ENCODE data around the gene DELE1.

Gene DELE1

DNA sequence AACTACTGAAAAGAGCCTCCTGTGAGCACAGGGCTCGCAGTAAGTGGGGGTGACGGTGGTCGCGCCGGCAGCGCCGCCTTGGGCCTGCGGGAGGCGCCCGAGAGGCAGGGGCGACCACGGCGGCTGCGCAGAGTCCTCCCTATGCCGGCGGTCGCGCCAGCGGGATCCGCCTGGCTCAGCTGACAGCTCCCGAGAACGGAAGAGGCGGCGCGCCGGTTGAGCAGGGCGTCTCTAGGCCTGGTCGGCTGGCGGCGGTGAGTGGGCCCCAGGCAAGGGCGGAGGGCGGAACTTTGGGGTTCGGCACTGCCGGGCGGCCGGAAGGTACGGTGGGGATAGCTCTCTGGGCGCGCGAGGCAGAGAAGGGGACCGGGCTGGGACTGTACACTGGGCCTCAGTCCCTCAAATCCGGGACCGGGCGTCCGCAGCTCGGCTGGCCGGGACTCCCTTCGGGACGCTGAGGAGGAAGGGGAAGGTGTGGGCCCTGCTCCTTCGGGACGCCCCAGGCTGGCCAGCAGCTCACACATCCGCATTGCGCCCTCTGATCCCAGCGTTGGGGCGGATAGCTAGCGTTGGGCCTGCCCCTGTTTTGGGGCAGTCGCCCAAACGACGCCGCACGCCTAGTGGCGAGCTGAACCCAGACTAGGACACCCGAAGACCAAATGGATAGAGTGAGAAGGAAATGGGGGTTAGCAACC, 45.4 kb downstream of the DELE1 start, which contains the start of gene RNF14:
Gene RNF14 (plus strand): TSS at position 192 of the 695 bp plus-strand sequence. CDS start 4,484 bp downstream, outside the sequence.
- no peaks in the 10 kb centered on the region for H3K27me3 Mint-ChIP-seq
- peak within 1 kb of the TSS; percentile 94 for H3K27ac Mint-ChIP-seq
- peaks cover 36% of the 10 kb centered on the region for H3K4me1 Mint-ChIP-seq (ENCODE audit: low read depth)
- H3K9me3 Mint-ChIP-seq = no peaks in the 10 kb centered on the region
- H3K4me3 Mint-ChIP-seq = peak within 1 kb of the TSS; percentile 91
- DNase-seq = peak; percentile 95
- peaks cover 39% of the 10 kb centered on the region for H3K36me3 Mint-ChIP-seq (ENCODE audit: low read depth)

DNA sequence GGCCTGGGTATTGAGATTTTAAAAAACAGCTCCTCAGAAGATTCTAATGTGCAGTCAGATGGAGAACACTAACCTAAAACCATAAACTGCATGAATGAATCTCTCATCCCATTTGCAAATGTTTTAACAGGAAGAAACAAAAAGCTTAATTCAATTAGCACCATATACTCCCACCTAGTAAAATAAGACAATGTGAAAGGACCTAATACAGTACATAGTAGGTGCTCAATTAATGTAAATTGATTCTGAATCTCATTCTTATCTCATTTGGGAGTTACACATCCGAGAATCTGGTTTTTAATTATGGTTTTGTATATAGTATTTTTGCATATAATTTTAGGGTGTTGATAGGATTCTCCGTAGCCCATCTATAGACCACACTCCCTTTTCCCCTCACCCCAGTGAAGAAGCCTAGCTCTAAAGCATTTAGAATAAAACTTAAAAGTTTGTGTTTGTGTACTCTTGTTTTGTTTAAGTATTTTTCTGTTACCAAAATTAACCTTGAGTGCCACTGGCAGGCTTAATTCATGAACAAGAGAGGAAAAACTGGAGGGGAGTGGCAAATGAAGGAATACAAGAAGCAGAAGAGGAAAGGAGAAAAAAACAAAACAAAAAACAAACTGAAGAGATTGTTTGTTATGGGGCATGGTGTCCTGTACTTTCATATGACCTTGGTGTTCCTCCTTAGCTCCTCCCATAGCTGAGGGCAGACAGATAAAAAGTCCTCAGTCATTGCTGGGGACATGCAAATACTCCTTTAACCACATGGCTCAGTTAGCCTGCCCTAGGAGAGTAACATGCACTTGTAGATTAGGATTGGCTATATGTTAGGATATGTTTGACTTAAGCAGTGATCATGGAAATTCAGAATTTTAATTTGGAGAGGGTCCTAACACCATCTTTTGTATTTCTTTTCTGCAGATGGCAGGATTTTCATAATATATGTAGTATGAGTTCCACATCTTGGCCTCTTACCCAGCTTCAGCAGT, 46.4 kb downstream of the DELE1 start:
- Mint-ChIP-seq H3K9me3 (no peaks in the 10 kb centered on the region), H3K27ac (peak overlapping the region; percentile 94), H3K27me3 (no peaks in the 10 kb centered on the region), H3K36me3 (ENCODE audit: low read depth) (peaks cover 50% of the 10 kb centered on the region), H3K4me1 (ENCODE audit: low read depth) (peaks cover 47% of the 10 kb centered on the region), H3K4me3 (peak overlapping the region; percentile 91)
- DNase-seq = no peak

DNA sequence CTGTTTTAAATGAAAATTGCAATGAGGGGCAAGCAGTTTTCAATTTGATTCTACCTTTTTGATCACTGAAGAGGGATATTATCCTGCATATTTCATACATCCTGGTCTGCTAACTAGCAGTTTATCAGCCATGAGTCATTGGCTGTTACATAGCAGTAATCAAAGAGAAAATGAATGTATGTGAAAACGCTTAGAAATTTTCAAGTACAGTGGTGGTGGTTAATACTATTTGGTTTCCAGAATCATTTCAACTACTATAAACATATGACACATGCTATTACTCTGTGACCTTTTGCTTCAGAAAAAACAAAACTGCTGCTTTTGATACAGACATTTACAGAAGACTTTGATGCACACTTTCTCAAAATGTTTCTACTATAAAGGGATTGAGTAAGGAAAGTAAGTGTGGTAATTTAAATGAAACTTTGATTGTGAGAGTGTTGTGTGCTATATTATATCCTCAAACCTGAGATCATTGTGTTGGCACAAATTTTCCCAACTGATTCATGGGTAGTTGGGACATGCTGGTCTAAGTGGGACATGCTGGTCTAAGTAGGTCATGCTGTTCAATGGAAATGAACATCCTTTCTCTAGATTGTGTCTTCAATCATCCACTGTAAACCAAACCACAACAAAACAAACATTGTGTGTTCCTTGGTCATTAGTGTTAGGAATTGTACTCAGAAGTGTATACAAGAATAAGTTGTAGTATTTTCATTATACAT, 50.4 kb downstream of the DELE1 start:
- Mint-ChIP-seq H3K36me3 (ENCODE audit: low read depth) (peaks cover 82% of the 10 kb centered on the region), H3K4me1 (ENCODE audit: low read depth) (peaks cover 45% of the 10 kb centered on the region), H3K4me3 (no peak overlapping the region), H3K9me3 (no peaks in the 10 kb centered on the region), H3K27ac (peak overlapping the region; percentile 76), H3K27me3 (no peaks in the 10 kb centered on the region)
- no peak for DNase-seq

DNA sequence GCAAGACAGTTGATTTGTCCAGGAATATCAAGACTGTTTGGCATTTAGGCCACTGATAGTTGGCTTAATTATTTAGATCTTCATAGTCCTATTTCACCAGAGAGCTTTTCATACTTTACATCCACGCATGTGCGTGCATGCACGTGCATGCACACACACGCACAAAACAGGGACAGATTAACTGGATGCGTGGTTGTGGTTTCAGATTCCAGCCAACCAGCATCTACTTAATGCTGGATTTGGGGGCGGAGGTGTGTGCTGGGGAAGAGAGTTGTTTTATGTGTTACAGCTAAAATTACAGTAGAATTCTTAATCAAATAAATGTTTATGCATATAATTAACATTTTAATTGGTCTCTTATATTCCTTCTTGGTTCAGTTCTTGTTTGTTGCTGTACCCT, 52.5 kb downstream of the DELE1 start:
- DNase-seq = no peak
- peaks cover 87% of the 10 kb centered on the region for H3K36me3 Mint-ChIP-seq (ENCODE audit: low read depth)
- no peak overlapping the region for H3K4me3 Mint-ChIP-seq
- H3K27ac Mint-ChIP-seq = no peak overlapping the region
- no peaks in the 10 kb centered on the region for H3K9me3 Mint-ChIP-seq
- H3K27me3 Mint-ChIP-seq = no peaks in the 10 kb centered on the region
- peaks cover 30% of the 10 kb centered on the region for H3K4me1 Mint-ChIP-seq (ENCODE audit: low read depth)

DNA sequence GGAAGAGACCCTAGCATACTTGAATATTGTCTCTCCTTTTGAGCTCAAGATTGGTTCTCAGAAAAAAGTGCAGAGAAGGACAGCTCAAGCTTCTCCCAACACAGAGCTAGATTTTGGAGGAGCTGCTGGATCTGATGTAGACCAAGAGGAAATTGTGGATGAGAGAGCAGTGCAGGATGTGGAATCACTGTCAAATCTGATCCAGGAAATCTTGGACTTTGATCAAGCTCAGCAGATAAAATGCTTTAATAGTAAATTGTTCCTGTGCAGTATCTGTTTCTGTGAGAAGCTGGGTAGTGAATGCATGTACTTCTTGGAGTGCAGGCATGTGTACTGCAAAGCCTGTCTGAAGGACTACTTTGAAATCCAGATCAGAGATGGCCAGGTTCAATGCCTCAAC, 54.7 kb downstream of the DELE1 start:
- Mint-ChIP-seq H3K9me3 (no peaks in the 10 kb centered on the region), H3K27me3 (no peaks in the 10 kb centered on the region), H3K27ac (no peak overlapping the region), H3K4me1 (ENCODE audit: low read depth) (peaks cover 24% of the 10 kb centered on the region), H3K4me3 (no peak overlapping the region), H3K36me3 (ENCODE audit: low read depth) (peaks cover 84% of the 10 kb centered on the region)
- no peak for DNase-seq

DNA sequence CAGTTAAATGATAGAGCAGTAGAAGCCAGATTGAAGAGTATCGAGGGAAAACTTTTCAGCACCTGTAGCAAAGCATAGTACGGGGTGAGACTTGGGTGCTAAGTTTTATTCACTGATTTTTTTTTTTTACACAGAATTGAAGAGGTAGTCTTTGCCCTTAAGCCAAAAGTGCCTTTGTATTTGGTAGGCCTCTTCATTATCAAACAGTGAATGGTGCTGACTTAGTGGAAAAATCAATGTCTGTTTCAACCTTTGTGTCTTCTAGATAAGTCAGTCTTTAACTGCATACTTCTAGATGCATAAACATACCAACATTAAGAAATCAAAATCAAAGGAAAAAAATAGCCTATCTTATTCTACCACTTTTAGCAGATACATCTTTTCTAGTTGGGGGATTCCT, 59.0 kb downstream of the DELE1 start:
- H3K27ac Mint-ChIP-seq = no peak overlapping the region
- no peak for DNase-seq
- H3K9me3 Mint-ChIP-seq = no peaks in the 10 kb centered on the region
- H3K36me3 Mint-ChIP-seq (ENCODE audit: low read depth) = peaks cover 89% of the 10 kb centered on the region
- no peaks in the 10 kb centered on the region for H3K27me3 Mint-ChIP-seq
- peaks cover 2% of the 10 kb centered on the region for H3K4me1 Mint-ChIP-seq (ENCODE audit: low read depth)
- H3K4me3 Mint-ChIP-seq = no peak overlapping the region

DNA sequence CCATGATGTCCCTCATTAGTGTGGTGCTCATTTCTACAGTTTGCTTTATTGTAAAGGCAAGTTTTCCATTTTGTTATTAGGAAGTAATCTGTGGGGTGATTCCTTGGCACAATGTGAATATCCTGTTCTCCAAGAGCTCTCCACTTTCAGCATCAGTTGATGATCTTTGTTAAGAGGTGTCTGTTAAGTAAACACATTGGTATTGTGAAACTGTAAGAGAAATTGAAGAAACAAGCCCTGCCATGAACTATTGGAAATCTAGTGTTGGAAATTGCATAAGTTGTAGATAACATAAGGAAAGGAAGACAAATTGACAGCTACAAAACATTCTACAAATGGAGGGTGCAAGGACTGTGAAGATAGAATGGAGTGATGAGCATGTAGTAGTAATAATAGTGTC, 62.4 kb downstream of the DELE1 start:
- Mint-ChIP-seq H3K9me3 (no peaks in the 10 kb centered on the region), H3K27me3 (no peaks in the 10 kb centered on the region), H3K27ac (no peak overlapping the region), H3K4me1 (ENCODE audit: low read depth) (peaks cover 2% of the 10 kb centered on the region), H3K36me3 (ENCODE audit: low read depth) (peaks cover 77% of the 10 kb centered on the region), H3K4me3 (no peak overlapping the region)
- DNase-seq = no peak

DNA sequence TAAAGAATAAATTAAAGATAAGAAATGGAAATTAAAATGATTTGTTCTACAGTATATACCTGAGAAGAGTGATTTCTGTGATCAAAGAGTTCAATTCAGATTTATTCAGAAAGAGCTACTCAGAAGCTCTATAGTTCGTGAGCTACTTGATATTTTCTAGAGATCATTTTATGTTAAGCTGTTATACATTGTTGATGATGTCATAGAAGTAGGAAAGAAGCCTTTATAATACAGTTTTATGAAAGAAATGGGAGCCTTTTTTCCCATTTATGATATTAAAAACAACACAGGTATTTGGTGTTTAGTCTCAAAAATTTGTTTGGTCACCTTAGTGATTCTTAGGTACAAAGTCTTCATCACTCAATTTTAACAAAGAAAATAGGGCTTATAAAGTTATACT, 66.0 kb downstream of the DELE1 start:
- Mint-ChIP-seq H3K4me3 (no peak overlapping the region), H3K27me3 (no peaks in the 10 kb centered on the region), H3K27ac (no peak overlapping the region), H3K36me3 (ENCODE audit: low read depth) (peaks cover 78% of the 10 kb centered on the region), H3K9me3 (no peaks in the 10 kb centered on the region), H3K4me1 (ENCODE audit: low read depth) (peaks cover 5% of the 10 kb centered on the region)
- DNase-seq = no peak
